GM18907 (cell line): ENCODE measurements around the gene PCDH9.
"Not testable (repeated sequence)": the region's sequence is repeated elsewhere in the genome, so short reads cannot be mapped to it uniquely, and the experiment has no call there.

Source experiments
- ATAC-seq: cut with Tn5 transposase; IDR thresholded peaks from one replicate; pipeline ENCODE4 v1.9.1; 2021; ENCODE audit warnings: mild to moderate bottlenecking, moderate library complexity; ENCODE audit not compliant: unreplicated experiment

Gene PCDH9

GRCh38 chr13:66335626-66336025, 894.5 kb downstream of the PCDH9 start:
- no peak for ATAC-seq

- peak; percentile 46 for ATAC-seq
These were observed 900.1 kb downstream of the PCDH9 start for GRCh38 chr13:66329988-66330451.

- no peak for ATAC-seq
These were observed 901.7 kb downstream of the PCDH9 start for GRCh38 chr13:66328476-66328875.

GRCh38 chr13:66323745-66324347, 906.3 kb downstream of the PCDH9 start:
- ATAC-seq = no peak

GRCh38 chr13:66322936-66323335, 907.2 kb downstream of the PCDH9 start:
- no peak for ATAC-seq

- no peak for ATAC-seq
These were observed 907.9 kb downstream of the PCDH9 start for GRCh38 chr13:66322193-66322740.

GRCh38 chr13:66314911-66315310, 915.2 kb downstream of the PCDH9 start:
- ATAC-seq = no peak

GRCh38 chr13:66313413-66313812, 916.7 kb downstream of the PCDH9 start:
- ATAC-seq = no peak

GRCh38 chr13:66312312-66313087, 917.6 kb downstream of the PCDH9 start:
- no peak for ATAC-seq

- no peak for ATAC-seq
These were observed 924.0 kb downstream of the PCDH9 start for GRCh38 chr13:66305961-66306617.

GRCh38 chr13:66301482-66301881, 928.7 kb downstream of the PCDH9 start:
- no peak for ATAC-seq

- ATAC-seq = no peak
These were observed 929.1 kb downstream of the PCDH9 start for GRCh38 chr13:66301006-66301405.

- ATAC-seq = no peak
These were observed 933.3 kb downstream of the PCDH9 start for GRCh38 chr13:66296875-66297274.

GRCh38 chr13:66296328-66296727, 933.8 kb downstream of the PCDH9 start:
- ATAC-seq = no peak

- not testable (repeated sequence) for ATAC-seq
These were observed 943.3 kb downstream of the PCDH9 start for GRCh38 chr13:66286806-66287205.

- ATAC-seq = no peak
These were observed 954.7 kb downstream of the PCDH9 start for GRCh38 chr13:66275416-66275815.

GRCh38 chr13:66273011-66273410, 957.1 kb downstream of the PCDH9 start:
- ATAC-seq = no peak

GRCh38 chr13:66266761-66267160, 963.4 kb downstream of the PCDH9 start:
- ATAC-seq = no peak

- ATAC-seq = no peak
These were observed 963.8 kb downstream of the PCDH9 start for GRCh38 chr13:66266348-66266747.

- no peak for ATAC-seq
These were observed 964.8 kb downstream of the PCDH9 start for GRCh38 chr13:66265371-66265770.

GRCh38 chr13:66264971-66265370, 965.2 kb downstream of the PCDH9 start:
- ATAC-seq = no peak

- ATAC-seq = no peak
These were observed 967.8 kb downstream of the PCDH9 start for GRCh38 chr13:66262330-66262729.
